Measurements from ENCODE around the gene ESYT2. TPM values are rescaled to one million over a fixed set of nuclear protein-coding genes. Genes with fewer than 3 reads are reported as not detected.

ESYT2 gene
- total and polyA plus RNA-seq, 2 experiments from 2014 or later, result 33.4 to 59.6 TPM

DNA sequence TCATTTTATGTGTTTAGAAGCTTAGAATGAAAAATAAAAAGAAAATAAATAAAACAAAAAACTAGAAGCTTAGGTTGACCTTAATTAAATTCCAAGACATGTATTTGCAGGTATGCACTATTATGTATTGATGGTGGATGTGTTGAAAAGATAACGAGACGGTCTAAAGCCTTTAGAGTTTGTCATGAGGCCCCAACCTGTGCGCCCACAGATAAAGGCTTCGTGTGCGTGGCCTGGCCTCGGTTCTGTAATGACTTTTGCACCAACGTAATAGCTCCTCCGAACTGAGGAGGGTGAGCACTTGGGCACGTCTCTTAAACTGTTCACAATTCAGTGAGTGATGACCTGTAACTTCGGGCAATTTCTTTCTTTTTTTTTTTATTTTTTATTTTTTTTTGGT is 81.0 kb downstream of the ESYT2 start:
- TF ChIP-seq EZH2 (IDR thresholded peaks at IDR 0.05; ENCODE audit: borderline replicate concordance) (no peak), EZH2phosphoT487 (IDR thresholded peaks at IDR 0.05; ENCODE audit: low read depth, severe bottlenecking, unreplicated experiment) (no peak)
- TF ChIP-seq, protein P1, sequence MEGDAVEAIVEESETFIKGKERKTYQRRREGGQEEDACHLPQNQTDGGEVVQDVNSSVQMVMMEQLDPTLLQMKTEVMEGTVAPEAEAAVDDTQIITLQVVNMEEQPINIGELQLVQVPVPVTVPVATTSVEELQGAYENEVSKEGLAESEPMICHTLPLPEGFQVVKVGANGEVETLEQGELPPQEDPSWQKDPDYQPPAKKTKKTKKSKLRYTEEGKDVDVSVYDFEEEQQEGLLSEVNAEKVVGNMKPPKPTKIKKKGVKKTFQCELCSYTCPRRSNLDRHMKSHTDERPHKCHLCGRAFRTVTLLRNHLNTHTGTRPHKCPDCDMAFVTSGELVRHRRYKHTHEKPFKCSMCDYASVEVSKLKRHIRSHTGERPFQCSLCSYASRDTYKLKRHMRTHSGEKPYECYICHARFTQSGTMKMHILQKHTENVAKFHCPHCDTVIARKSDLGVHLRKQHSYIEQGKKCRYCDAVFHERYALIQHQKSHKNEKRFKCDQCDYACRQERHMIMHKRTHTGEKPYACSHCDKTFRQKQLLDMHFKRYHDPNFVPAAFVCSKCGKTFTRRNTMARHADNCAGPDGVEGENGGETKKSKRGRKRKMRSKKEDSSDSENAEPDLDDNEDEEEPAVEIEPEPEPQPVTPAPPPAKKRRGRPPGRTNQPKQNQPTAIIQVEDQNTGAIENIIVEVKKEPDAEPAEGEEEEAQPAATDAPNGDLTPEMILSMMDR (IDR thresholded peaks at IDR 0.05; ENCODE audit: poor library complexity), result no peak
- Histone ChIP-seq H3K4me1 (ENCODE audit: insufficient read depth) (no peaks in the 10 kb centered on the region), H3K27ac (no peak overlapping the region), H3K4me2 (no peak overlapping the region), H3K36me3 (replicated peaks; ENCODE audit: insufficient read depth, low read depth) (no peaks in the 10 kb centered on the region), H4K20me1 (ENCODE audit: insufficient read depth, poor library complexity, severe bottlenecking) (no peaks in the 10 kb centered on the region), H3K9me3 (ENCODE audit: low read depth) (no peaks in the 10 kb centered on the region), H3K27me3 (no peaks in the 10 kb centered on the region), H3K4me3 (no peak overlapping the region), H3K9me2 (replicated peaks; ENCODE audit: insufficient read depth) (no peaks in the 10 kb centered on the region), H3K79me2 (no peaks in the 10 kb centered on the region), H2AFZ (no peak overlapping the region)
- 84% methylated on average over 10 of the region's 10 CpGs for WGBS (ENCODE audit: low lambda C conversion rate, missing lambda C conversion rate)
- DNase-seq (ENCODE audit: low spot score), result no peak

DNA sequence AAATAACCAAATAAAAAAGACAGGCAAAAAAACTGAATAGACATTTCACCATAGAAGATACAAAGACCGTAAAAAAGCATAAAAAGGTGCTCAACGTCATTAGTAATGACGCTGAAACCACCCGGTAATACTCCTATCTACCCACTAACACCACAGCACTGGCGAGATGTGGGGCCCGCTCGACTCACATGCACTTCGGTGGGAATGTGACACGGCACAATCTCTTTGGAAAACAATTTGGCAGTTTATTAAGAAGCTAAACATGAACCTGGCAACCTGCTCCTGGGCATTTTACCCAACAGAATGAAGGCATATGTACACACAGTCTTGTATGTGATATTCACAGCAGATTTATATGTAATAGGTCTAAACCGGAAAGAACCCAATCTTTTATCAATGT is 81.9 kb downstream of the ESYT2 start:
- Histone ChIP-seq H3K27me3 (no peaks in the 10 kb centered on the region), H3K9me2 (replicated peaks; ENCODE audit: insufficient read depth) (no peaks in the 10 kb centered on the region), H3K79me2 (no peaks in the 10 kb centered on the region), H3K4me3 (no peak overlapping the region), H2AFZ (no peak overlapping the region), H3K4me1 (ENCODE audit: insufficient read depth) (no peaks in the 10 kb centered on the region), H3K4me2 (no peak overlapping the region), H3K36me3 (replicated peaks; ENCODE audit: insufficient read depth, low read depth) (no peaks in the 10 kb centered on the region), H4K20me1 (ENCODE audit: insufficient read depth, poor library complexity, severe bottlenecking) (no peaks in the 10 kb centered on the region), H3K27ac (no peak overlapping the region), H3K9me3 (ENCODE audit: low read depth) (no peaks in the 10 kb centered on the region)
- 98% methylated on average over 10 of the region's 10 CpGs for WGBS (ENCODE audit: low lambda C conversion rate, missing lambda C conversion rate)
- no peak for TF ChIP-seq EZH2 (IDR thresholded peaks at IDR 0.05; ENCODE audit: borderline replicate concordance)
- TF ChIP-seq, protein P1 (IDR thresholded peaks at IDR 0.05; ENCODE audit: poor library complexity), result no peak
- TF ChIP-seq EZH2phosphoT487 (IDR thresholded peaks at IDR 0.05; ENCODE audit: low read depth, severe bottlenecking, unreplicated experiment), result no peak
- no peak for DNase-seq (ENCODE audit: low spot score)

DNA sequence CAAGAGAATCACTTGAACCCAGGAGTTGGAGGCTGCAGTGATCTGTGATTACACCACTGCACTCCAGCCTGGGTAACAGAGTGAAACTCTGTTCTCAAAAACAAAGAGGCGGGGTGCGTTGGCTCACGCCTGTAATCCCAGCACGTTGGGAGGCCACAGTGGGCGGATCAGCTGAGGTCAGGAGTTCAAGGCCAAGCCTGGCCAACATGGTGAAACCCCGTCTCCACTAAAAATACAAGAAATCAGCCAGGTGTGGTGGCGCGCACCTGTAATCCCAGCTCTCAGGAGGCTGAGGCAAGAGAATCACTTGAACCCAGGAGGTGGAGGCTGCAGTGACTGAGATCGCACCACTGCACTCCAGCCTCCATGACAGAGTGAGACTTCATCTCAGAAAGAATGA is 82.4 kb downstream of the ESYT2 start:
- no peaks in the 10 kb centered on the region for H3K27me3 ChIP-seq
- H3K9me3 ChIP-seq (ENCODE audit: low read depth), result no peaks in the 10 kb centered on the region
- no peak for TF ChIP-seq EZH2 (IDR thresholded peaks at IDR 0.05; ENCODE audit: borderline replicate concordance)
- TF ChIP-seq, protein P1 (IDR thresholded peaks at IDR 0.05; ENCODE audit: poor library complexity), result no peak
- no peak for TF ChIP-seq EZH2phosphoT487 (IDR thresholded peaks at IDR 0.05; ENCODE audit: low read depth, severe bottlenecking, unreplicated experiment)
- no peaks in the 10 kb centered on the region for H3K36me3 ChIP-seq (replicated peaks; ENCODE audit: insufficient read depth, low read depth)
- H3K4me3 ChIP-seq, result no peak overlapping the region
- no peaks in the 10 kb centered on the region for H3K79me2 ChIP-seq
- H3K4me1 ChIP-seq (ENCODE audit: insufficient read depth), result no peaks in the 10 kb centered on the region
- no peaks in the 10 kb centered on the region for H3K9me2 ChIP-seq (replicated peaks; ENCODE audit: insufficient read depth)
- WGBS (ENCODE audit: low lambda C conversion rate, missing lambda C conversion rate), result 95% methylated on average over 9 of the region's 9 CpGs
- no peak overlapping the region for H2AFZ ChIP-seq
- H4K20me1 ChIP-seq (ENCODE audit: insufficient read depth, poor library complexity, severe bottlenecking), result no peaks in the 10 kb centered on the region
- no peak for DNase-seq (ENCODE audit: low spot score)
- no peak overlapping the region for H3K4me2 ChIP-seq
- H3K27ac ChIP-seq, result no peak overlapping the region

Measured in hepatocyte (in vitro differentiated cells).